Muscle layer of colon (tissue), 2 donors: ENCODE measurements around the gene ST13.
"Not testable (repeated sequence)": the region's sequence is repeated elsewhere in the genome, so short reads cannot be mapped to it uniquely, and the experiment has no call there.

ENCODE experiments used
- H3K27ac ChIP-seq: one replicate; pipeline ENCODE4 v1.7.0; 2013; ENCODE audit warnings: low read depth, mild to moderate bottlenecking, low read length, moderate library complexity
- H3K27me3 ChIP-seq, 2 donors: one replicate each; pipeline ENCODE4 v1.7.0; 2013; ENCODE audit warnings: low read length in 2 of 2, mild to moderate bottlenecking in 2 of 2; ENCODE audit not compliant: insufficient read depth in 2 of 2, control insufficient read depth in 1 of 2
- H3K36me3 ChIP-seq: one replicate; pipeline ENCODE4 v1.7.0; 2013; ENCODE audit warnings: mild to moderate bottlenecking, low read length; ENCODE audit not compliant: insufficient read depth
- H3K4me1 ChIP-seq: one replicate; pipeline ENCODE4 v1.7.0; 2013; ENCODE audit warnings: mild to moderate bottlenecking, low read length; ENCODE audit not compliant: insufficient read depth
- H3K4me3 ChIP-seq, 2 donors: one replicate each; pipeline ENCODE4 v1.7.0; 2013; ENCODE audit warnings: low read length in 2 of 2, low read depth in 1 of 2, mild to moderate bottlenecking in 1 of 2, moderate library complexity in 1 of 2
- H3K9ac ChIP-seq: one replicate; pipeline ENCODE4 v1.7.0; 2013; ENCODE audit warnings: low read length
- H3K9me3 ChIP-seq: one replicate; pipeline ENCODE4 v1.7.0; 2013; ENCODE audit warnings: mild to moderate bottlenecking, low read length
- donor health status: abdominal sarcoma.
- donor health status: Adenocarcinoma of cecum.

ST13 gene

GRCh38 chr22:40856513-40857308 lies at the start of gene ST13, which contains the start of gene XPNPEP3:
TSS of gene ST13 (minus strand) at chr22:40856639. CDS start at chr22:40856540, 99 bp downstream.
TSS of gene XPNPEP3 (plus strand) at chr22:40857148. CDS start at chr22:40857182, 34 bp downstream.
- Histone ChIP-seq H3K4me3 (peak within 1 kb of the TSS; percentile 97 to 99), H3K27me3 (no peaks in the 10 kb centered on the region), H3K9me3 (no peaks in the 10 kb centered on the region), H3K4me1 (peaks cover 47% of the 10 kb centered on the region), H3K27ac (peak within 1 kb of the TSS; percentile 97), H3K36me3 (peaks cover 6% of the 10 kb centered on the region), H3K9ac (peak within 1 kb of the TSS; percentile 98)

DNA sequence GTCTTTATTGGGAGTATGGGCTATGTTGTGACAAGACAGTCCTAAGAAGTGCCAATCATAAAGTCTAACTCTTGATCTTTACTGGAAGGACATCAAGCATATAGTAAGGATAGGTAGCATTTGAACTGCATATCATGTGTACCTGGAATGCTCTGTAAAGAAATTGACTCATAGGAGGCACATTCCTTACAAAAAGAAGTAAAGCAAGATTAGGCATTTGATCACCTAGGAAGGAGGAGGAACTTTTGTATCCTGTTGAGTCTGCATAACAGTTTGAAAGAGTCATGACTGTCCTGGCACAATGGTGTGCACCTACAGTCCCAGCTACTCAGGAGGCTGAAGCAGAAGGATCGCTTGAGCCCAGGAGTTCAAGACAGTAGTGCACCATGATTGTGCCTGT lies 47.7 kb upstream of the ST13 start:
- Histone ChIP-seq H3K27me3 (no peaks in the 10 kb centered on the region), H3K36me3 (no peaks in the 10 kb centered on the region)

DNA sequence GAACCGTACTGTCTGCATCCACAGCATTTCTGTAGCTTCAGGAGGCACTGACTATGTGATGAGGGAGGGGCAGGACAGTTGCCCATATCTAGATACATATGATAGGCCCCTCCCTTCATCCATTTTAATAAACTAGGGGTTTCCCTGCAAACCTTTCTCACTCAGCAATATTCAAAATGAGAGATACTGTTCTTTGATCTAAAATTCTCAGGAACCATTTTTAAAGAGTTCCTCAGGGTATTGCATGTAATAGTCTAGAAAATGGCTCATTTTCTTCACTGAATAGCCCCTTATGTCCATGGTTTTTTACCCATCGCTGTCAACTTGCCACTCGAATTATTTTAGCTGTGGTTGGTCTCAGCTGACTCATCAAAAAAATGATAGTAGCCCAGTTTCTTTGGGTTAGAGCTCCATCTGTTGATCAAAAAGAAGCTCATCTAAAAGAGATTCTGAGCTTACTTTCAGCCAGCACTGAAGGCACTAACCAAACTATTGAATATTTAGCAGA lies 42.5 kb upstream of the ST13 start:
- H3K27ac ChIP-seq: no peak overlapping the region
- H3K9ac ChIP-seq: no peak overlapping the region
- no peaks in the 10 kb centered on the region for H3K4me1 ChIP-seq
- H3K36me3 ChIP-seq: no peaks in the 10 kb centered on the region
- H3K4me3 ChIP-seq: no peak overlapping the region
- H3K9me3 ChIP-seq: no peaks in the 10 kb centered on the region
- no peaks in the 10 kb centered on the region for H3K27me3 ChIP-seq

More for the DNA sequence above, 47.7 kb upstream of the ST13 start:
- H3K4me3 ChIP-seq: no peak overlapping the region
- no peak overlapping the region for H3K9ac ChIP-seq
- H3K27ac ChIP-seq: no peak overlapping the region
- H3K9me3 ChIP-seq: no peaks in the 10 kb centered on the region
- no peaks in the 10 kb centered on the region for H3K4me1 ChIP-seq

GRCh38 chr22:40894417-40894816 lies 38.0 kb upstream of the ST13 start:
- Histone ChIP-seq H3K27ac (no peak overlapping the region), H3K27me3 (no peaks in the 10 kb centered on the region), H3K9me3 (no peaks in the 10 kb centered on the region), H3K9ac (no peak overlapping the region), H3K4me3 (no peak overlapping the region), H3K36me3 (no peaks in the 10 kb centered on the region), H3K4me1 (no peaks in the 10 kb centered on the region)

DNA sequence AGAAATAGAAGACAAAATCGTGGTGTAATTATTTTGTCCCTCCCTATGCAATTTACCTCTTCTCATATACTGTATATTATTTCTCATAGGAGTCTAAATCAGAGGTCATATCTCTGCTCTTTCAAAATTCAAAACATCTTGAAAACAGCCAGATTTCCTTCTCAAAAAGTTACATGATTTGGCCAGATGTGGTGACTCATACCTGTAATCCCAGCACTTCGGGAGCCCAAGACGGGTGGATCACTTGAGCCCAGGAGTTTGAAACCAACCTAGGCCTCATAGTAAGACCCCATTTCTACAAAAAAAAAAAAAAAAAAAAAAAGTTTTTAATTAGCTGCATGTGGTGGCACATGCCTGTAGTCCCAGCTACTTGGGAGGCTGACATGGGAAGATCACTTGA lies 34.4 kb upstream of the ST13 start:
- Histone ChIP-seq H3K27ac (no peak overlapping the region), H3K4me3 (no peak overlapping the region), H3K27me3 (no peaks in the 10 kb centered on the region), H3K4me1 (no peaks in the 10 kb centered on the region), H3K9ac (no peak overlapping the region), H3K9me3 (no peaks in the 10 kb centered on the region), H3K36me3 (peaks cover 22% of the 10 kb centered on the region)

GRCh38 chr22:40889116-40889515 lies 32.7 kb upstream of the ST13 start:
- Histone ChIP-seq H3K4me1 (no peaks in the 10 kb centered on the region), H3K4me3 (no peak overlapping the region), H3K36me3 (peaks cover 29% of the 10 kb centered on the region), H3K9me3 (no peaks in the 10 kb centered on the region), H3K9ac (no peak overlapping the region), H3K27me3 (no peaks in the 10 kb centered on the region), H3K27ac (no peak overlapping the region)

GRCh38 chr22:40878922-40879321 lies 22.5 kb upstream of the ST13 start:
- no peaks in the 10 kb centered on the region for H3K27me3 ChIP-seq
- no peaks in the 10 kb centered on the region for H3K4me1 ChIP-seq
- H3K9ac ChIP-seq: no peak overlapping the region
- no peak overlapping the region for H3K4me3 ChIP-seq
- peaks cover 17% of the 10 kb centered on the region for H3K36me3 ChIP-seq
- no peaks in the 10 kb centered on the region for H3K9me3 ChIP-seq
- no peak overlapping the region for H3K27ac ChIP-seq

DNA sequence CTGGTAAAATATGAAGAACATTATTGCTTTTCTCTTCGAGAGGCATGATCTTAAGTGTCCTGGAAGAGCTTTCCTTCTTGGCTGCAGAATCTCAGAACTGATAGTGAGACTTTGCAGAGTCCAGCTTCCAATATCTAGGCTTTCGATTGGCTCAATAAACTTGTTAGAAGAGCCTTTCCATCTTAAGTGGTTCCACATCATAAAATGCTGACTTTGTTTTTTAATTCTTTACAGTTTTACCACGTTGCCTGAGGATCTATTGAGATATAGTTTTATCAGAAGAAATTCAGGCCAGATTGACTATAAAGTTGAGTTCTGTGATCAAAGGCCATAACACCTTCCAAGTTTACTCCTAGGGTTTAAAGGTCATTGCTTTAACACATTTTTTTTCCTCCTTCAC lies 21.0 kb upstream of the ST13 start:
- H3K36me3 ChIP-seq: peaks cover 8% of the 10 kb centered on the region

GRCh38 chr22:40876907-40877306 lies 20.5 kb upstream of the ST13 start:
- Histone ChIP-seq H3K36me3 (peaks cover 8% of the 10 kb centered on the region), H3K9me3 (no peaks in the 10 kb centered on the region), H3K9ac (no peak overlapping the region), H3K27ac (no peak overlapping the region), H3K4me1 (no peaks in the 10 kb centered on the region), H3K4me3 (no peak overlapping the region), H3K27me3 (no peaks in the 10 kb centered on the region)

More for the DNA sequence above, 21.0 kb upstream of the ST13 start:
- no peaks in the 10 kb centered on the region for H3K9me3 ChIP-seq
- H3K9ac ChIP-seq: no peak overlapping the region
- no peaks in the 10 kb centered on the region for H3K4me1 ChIP-seq
- H3K27ac ChIP-seq: no peak overlapping the region
- H3K4me3 ChIP-seq: no peak overlapping the region
- no peaks in the 10 kb centered on the region for H3K27me3 ChIP-seq

- no peaks in the 10 kb centered on the region for H3K27me3 ChIP-seq
- H3K27ac ChIP-seq: no peak overlapping the region
- no peak overlapping the region for H3K9ac ChIP-seq
- H3K36me3 ChIP-seq: peaks cover 13% of the 10 kb centered on the region
- H3K9me3 ChIP-seq: no peaks in the 10 kb centered on the region
- H3K4me3 ChIP-seq: no peak overlapping the region
- no peaks in the 10 kb centered on the region for H3K4me1 ChIP-seq
Measured at GRCh38 chr22:40875111-40875510, 18.7 kb upstream of the ST13 start.

- H3K9ac ChIP-seq: no peak overlapping the region
- no peaks in the 10 kb centered on the region for H3K9me3 ChIP-seq
- no peak overlapping the region for H3K4me3 ChIP-seq
- H3K4me1 ChIP-seq: no peaks in the 10 kb centered on the region
- H3K27ac ChIP-seq: no peak overlapping the region
- no peaks in the 10 kb centered on the region for H3K27me3 ChIP-seq
- peaks cover 16% of the 10 kb centered on the region for H3K36me3 ChIP-seq
Measured at GRCh38 chr22:40874016-40874415, 17.6 kb upstream of the ST13 start.

GRCh38 chr22:40868379-40868778 lies 11.9 kb upstream of the ST13 start:
- H3K9ac ChIP-seq, H3K4me1 ChIP-seq, H3K27me3 ChIP-seq, H3K27ac ChIP-seq, H3K36me3 ChIP-seq, H3K9me3 ChIP-seq, H3K4me3 ChIP-seq: not testable (repeated sequence)
